Measurements from ENCODE around the gene MTAP.

- no peak for TF ChIP-seq CTCF (IDR thresholded peaks at IDR 0.05; ENCODE audit: low read depth, low read length)
- TF ChIP-seq EZH2phosphoT487 (IDR thresholded peaks at IDR 0.05; ENCODE audit: low read depth): no peak
These were observed 88.3 kb downstream of the MTAP start for GRCh38 chr9:21890696-21891095.
